ENCODE measurements around the gene DZIP1L. TPM values are rescaled to one million over a fixed set of nuclear protein-coding genes. Genes with fewer than 3 reads are reported as not detected.

DZIP1L gene
- total and polyA plus RNA-seq, 9 of the 15 experiments (the other 6 are each of a cell fraction or from before 2014, with no cell fraction given), result 0.03 to 1.5 (median 0.48) TPM; not detected in 1

DNA sequence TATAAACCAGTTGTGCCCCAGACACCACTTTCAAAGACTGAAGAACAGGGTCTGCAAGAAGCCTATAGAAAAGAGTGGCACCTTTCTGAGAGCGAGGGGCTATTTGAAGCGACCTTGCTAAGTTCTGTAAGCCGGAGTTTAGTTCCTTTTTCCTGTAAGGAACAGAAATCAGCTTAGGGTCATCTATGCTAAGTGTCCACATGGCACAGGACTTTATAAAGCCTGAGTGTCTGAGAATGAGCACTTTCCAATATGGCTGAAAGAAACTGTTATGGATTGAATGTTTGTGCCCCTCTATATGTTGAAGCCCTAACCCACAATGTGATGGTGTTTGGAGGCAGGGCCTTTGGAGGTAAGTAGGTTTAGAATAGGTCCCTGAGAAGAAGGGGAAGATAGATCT, 20.8 kb upstream of the DZIP1L start:
- Histone ChIP-seq H3K27me3 (ENCODE audit: control insufficient read depth in 2 of 2, insufficient read depth in 2 of 2, low read length in 2 of 2) (no peaks in the 10 kb centered on the region), H3K27ac (ENCODE audit: extremely low read depth, low read depth, low read length) (no peak overlapping the region), H3K79me2 (ENCODE audit: control insufficient read depth, insufficient read depth, low read length) (no peaks in the 10 kb centered on the region), H3K36me3 (ENCODE audit: control insufficient read depth, insufficient read depth, low read length) (no peaks in the 10 kb centered on the region), H3K9me1 (ENCODE audit: control insufficient read depth, insufficient read depth, low read length) (no peaks in the 10 kb centered on the region), H3K9me3 (replicated peaks; ENCODE audit: control insufficient read depth, insufficient read depth, low read depth, low read length) (no peaks in the 10 kb centered on the region), H3K4me2 (ENCODE audit: insufficient read depth, low read length) (no peak overlapping the region), H3K4me1 (replicated peaks in 1 of 2; ENCODE audit: control insufficient read depth in 2 of 2, insufficient read depth in 2 of 2, low read length in 2 of 2) (no peaks in the 10 kb centered on the region), H3K4me3 (no peak overlapping the region), H4K20me1 (replicated peaks; ENCODE audit: control insufficient read depth, insufficient read depth, low read length) (no peaks in the 10 kb centered on the region), H3K9ac (ENCODE audit: insufficient read depth in 1 of 2, low read depth in 2 of 2, low read length in 2 of 2) (no peak overlapping the region), H2AFZ (ENCODE audit: low read depth, low read length) (0 out of 2 replicates have a peak overlapping the region, but pooled peaks have one; percentile 24)
- FAIRE-seq (no peak), DNase-seq (ENCODE audit: extremely low read depth in 1 of 4, low spot score in 3 of 4) (no peak), ATAC-seq (no peak)
- 0% methylated on average over 3 of the region's 3 CpGs for WGBS (ENCODE audit: insufficient coverage, low coverage, missing lambda C conversion rate)
- ChIA-PET POLR2A (no interaction called here), CTCF (ENCODE audit: low intra/inter-chr PET ratio) (no interaction called here)
- no TSS peak for BruUV-seq (replicated peaks)
- in situ Hi-C loops (cut with MboI) (no loop called here), intact Hi-C loops (cut with micrococcal nuclease) (no loop called here)
- TF ChIP-seq, protein P1, sequence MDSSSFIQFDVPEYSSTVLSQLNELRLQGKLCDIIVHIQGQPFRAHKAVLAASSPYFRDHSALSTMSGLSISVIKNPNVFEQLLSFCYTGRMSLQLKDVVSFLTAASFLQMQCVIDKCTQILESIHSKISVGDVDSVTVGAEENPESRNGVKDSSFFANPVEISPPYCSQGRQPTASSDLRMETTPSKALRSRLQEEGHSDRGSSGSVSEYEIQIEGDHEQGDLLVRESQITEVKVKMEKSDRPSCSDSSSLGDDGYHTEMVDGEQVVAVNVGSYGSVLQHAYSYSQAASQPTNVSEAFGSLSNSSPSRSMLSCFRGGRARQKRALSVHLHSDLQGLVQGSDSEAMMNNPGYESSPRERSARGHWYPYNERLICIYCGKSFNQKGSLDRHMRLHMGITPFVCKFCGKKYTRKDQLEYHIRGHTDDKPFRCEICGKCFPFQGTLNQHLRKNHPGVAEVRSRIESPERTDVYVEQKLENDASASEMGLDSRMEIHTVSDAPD (CRISPR knock-in tag; IDR thresholded peaks at IDR 0.05), result no peak
- TF ChIP-seq, protein P2, sequence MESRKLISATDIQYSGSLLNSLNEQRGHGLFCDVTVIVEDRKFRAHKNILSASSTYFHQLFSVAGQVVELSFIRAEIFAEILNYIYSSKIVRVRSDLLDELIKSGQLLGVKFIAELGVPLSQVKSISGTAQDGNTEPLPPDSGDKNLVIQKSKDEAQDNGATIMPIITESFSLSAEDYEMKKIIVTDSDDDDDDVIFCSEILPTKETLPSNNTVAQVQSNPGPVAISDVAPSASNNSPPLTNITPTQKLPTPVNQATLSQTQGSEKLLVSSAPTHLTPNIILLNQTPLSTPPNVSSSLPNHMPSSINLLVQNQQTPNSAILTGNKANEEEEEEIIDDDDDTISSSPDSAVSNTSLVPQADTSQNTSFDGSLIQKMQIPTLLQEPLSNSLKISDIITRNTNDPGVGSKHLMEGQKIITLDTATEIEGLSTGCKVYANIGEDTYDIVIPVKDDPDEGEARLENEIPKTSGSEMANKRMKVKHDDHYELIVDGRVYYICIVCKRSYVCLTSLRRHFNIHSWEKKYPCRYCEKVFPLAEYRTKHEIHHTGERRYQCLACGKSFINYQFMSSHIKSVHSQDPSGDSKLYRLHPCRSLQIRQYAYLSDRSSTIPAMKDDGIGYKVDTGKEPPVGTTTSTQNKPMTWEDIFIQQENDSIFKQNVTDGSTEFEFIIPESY (CRISPR knock-in tag; IDR thresholded peaks at IDR 0.05), result no peak
- TF ChIP-seq TRIM24 (IDR thresholded peaks at IDR 0.05), result no peak
- no peak for TF ChIP-seq MCM3 (IDR thresholded peaks at IDR 0.05)
- no peak for TF ChIP-seq SIN3B (IDR thresholded peaks at IDR 0.05; ENCODE audit: low read depth)
- no peak for TF ChIP-seq DDX20 (tag; IDR thresholded peaks at IDR 0.05; ENCODE audit: low read depth)
- no peak for TF ChIP-seq ZZZ3 (IDR thresholded peaks at IDR 0.05)
- no peak for TF ChIP-seq DACH1 (IDR thresholded peaks at IDR 0.05; ENCODE audit: partially characterized antibody)
- no peak for TF ChIP-seq CREM (IDR thresholded peaks at IDR 0.05; ENCODE audit: low read depth)
- no peak for TF ChIP-seq ZNF384 (IDR thresholded peaks at IDR 0.05; ENCODE audit: low read depth, low read length)
- TF ChIP-seq, protein P3, sequence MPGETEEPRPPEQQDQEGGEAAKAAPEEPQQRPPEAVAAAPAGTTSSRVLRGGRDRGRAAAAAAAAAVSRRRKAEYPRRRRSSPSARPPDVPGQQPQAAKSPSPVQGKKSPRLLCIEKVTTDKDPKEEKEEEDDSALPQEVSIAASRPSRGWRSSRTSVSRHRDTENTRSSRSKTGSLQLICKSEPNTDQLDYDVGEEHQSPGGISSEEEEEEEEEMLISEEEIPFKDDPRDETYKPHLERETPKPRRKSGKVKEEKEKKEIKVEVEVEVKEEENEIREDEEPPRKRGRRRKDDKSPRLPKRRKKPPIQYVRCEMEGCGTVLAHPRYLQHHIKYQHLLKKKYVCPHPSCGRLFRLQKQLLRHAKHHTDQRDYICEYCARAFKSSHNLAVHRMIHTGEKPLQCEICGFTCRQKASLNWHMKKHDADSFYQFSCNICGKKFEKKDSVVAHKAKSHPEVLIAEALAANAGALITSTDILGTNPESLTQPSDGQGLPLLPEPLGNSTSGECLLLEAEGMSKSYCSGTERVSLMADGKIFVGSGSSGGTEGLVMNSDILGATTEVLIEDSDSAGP (CRISPR knock-in tag; IDR thresholded peaks at IDR 0.05), result no peak
- TF ChIP-seq BHLHE40 (IDR thresholded peaks at IDR 0.05; ENCODE audit: low read length), result no peak
- TF ChIP-seq PCBP1 (IDR thresholded peaks at IDR 0.05; ENCODE audit: low read depth, low read length, poor library complexity, severe bottlenecking), result no peak
- no peak for TF ChIP-seq ZFP1 (CRISPR knock-in tag; IDR thresholded peaks at IDR 0.05)
- no peak for TF ChIP-seq ZFX (CRISPR knock-in tag; IDR thresholded peaks at IDR 0.05)
- TF ChIP-seq, protein P4, sequence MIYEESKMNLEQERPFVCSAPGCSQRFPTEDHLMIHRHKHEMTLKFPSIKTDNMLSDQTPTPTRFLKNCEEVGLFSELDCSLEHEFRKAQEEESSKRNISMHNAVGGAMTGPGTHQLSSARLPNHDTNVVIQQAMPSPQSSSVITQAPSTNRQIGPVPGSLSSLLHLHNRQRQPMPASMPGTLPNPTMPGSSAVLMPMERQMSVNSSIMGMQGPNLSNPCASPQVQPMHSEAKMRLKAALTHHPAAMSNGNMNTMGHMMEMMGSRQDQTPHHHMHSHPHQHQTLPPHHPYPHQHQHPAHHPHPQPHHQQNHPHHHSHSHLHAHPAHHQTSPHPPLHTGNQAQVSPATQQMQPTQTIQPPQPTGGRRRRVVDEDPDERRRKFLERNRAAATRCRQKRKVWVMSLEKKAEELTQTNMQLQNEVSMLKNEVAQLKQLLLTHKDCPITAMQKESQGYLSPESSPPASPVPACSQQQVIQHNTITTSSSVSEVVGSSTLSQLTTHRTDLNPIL (CRISPR knock-in tag; IDR thresholded peaks at IDR 0.05), result no peak
- TF ChIP-seq GABPB2 (CRISPR knock-in tag; conservative IDR thresholded peaks at IDR 0.05), result no peak
- no peak for TF ChIP-seq HNRNPUL1 (IDR thresholded peaks at IDR 0.05; ENCODE audit: low read length)

All from K562 (cell line).